GM21737 (cell line): Measurements from ENCODE around the gene PDE7B.

Experiments used
- ATAC-seq: cut with Tn5 transposase; IDR thresholded peaks from one replicate; pipeline ENCODE4 v1.9.1; 2021; ENCODE audit warnings: mild to moderate bottlenecking, moderate library complexity; ENCODE audit not compliant: unreplicated experiment

PDE7B gene

GRCh38 chr6:136020691-136021090 is 169.2 kb downstream of the PDE7B start:
- ATAC-seq, result no peak

DNA sequence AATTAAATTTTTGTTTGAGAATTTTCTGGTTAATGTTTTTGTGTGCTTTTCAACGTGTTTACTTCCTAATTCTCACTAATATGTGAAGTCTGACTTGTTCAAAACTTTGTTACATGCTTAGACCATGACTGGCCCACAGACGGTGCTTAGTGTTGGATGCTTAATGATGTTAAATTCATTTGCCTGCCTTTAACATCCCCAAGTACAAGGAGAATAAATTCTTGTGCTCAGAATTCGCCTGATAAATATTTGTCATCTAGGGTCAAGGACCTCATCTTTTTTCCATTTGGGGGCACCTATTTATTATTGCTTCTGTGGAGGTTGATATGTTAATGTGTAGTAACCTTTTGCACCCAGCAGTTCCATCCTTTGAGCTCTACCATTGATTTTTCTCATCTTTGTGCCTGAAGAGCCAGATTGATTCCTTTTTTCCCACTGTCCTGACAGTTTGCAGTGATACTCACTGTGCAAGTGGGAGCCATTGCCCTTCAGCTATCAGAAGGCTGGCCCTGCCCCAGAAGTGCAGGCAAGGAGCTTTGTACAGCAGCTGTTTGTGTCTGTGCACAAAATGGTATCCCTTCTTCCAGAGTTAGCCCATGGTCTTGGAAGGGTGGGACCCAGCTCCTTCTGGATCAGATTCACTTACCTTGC is 170.8 kb downstream of the PDE7B start:
- no peak for ATAC-seq

GRCh38 chr6:136024711-136025110 is 173.2 kb downstream of the PDE7B start:
- no peak for ATAC-seq

- ATAC-seq, result no peak
Measured at GRCh38 chr6:136025736-136026135, 174.2 kb downstream of the PDE7B start.

GRCh38 chr6:136030131-136030530 is 178.6 kb downstream of the PDE7B start:
- ATAC-seq, result no peak

DNA sequence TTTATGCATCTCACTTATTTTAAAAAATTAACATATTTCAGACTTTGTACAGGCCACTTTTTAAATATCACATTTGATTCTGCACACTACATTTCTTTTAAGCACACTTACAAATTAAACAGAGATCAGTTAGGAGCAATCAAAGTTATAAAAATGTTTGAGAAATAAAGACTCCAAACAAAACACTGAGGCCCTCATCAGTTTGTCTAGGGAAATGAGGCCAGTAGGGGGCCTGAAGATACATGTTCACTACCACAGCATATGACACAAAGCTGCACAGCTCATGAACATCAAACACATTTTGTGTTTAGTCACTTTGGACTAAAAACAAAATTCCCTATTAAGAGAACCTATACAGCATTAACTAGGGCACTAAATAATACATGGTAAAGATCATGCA is 180.5 kb downstream of the PDE7B start:
- ATAC-seq, result no peak

GRCh38 chr6:136033416-136033815 is 181.9 kb downstream of the PDE7B start:
- ATAC-seq, result no peak

- ATAC-seq, result no peak
Measured at GRCh38 chr6:136034422-136034821, 182.9 kb downstream of the PDE7B start.

GRCh38 chr6:136035378-136036070 is 184.0 kb downstream of the PDE7B start:
- no peak for ATAC-seq

GRCh38 chr6:136036071-136036380 is 184.5 kb downstream of the PDE7B start:
- ATAC-seq, result no peak

GRCh38 chr6:136036601-136037000 is 185.1 kb downstream of the PDE7B start:
- no peak for ATAC-seq

DNA sequence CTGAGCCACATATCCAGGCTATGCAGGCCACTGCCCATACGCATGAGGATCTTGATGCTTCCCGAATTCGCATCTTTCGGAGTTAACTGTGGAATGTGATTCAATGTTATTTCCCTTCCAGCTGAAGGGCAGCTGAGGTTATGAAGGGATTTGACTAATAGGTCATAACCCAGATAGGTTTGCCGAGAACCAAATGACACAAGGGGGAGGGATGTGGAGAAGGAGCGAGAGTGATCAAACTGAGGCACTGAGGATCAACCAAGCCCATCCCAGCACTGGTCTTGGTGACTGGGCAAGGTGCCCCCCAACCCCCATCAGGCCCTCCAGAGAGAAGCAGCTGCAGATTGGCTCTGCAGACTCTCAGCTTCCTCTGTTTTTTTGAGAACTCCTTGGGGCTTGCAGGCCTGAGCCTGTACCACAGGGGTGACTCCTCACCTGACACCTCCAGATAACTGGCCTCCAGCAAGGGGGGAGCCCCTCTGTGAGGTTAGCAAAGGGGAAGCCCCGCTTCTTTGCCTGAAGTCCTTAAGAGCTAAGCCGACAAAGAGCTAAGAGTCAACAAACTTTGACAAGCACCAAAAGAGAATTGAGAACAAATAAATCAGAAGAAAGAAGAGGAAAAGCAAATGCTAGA is 185.9 kb downstream of the PDE7B start:
- ATAC-seq, result no peak

DNA sequence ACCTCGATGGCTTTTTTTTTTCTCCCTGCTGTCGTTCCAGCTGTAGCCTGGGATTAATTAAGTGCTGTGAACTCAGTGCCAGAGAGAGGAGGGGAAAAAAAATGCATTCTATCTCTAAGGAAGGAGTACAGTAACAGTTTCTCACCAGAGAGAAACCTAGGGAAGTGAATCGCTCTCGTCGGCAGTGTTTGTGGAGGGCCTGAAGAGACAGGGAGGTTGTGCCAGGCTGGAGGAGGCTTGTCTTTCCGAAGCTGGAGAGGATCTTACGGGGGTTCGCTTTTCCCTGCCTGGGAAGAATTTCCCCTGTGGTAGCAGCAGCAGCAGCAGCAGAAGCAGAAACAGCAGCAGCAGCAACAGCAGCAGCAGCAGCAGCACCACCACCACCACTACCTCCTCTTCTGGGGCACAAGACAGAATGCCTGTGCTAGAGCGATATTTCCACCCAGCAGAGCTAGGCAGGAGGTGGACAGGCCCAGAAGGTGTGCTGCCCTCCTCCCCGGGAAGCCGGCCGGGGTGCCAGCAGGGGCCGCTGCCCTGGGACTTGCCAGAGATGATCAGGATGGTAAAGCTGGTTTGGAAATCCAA is 186.5 kb downstream of the PDE7B start:
- no peak for ATAC-seq

- no peak for ATAC-seq
Measured at GRCh38 chr6:136038531-136038930, 187.0 kb downstream of the PDE7B start.

DNA sequence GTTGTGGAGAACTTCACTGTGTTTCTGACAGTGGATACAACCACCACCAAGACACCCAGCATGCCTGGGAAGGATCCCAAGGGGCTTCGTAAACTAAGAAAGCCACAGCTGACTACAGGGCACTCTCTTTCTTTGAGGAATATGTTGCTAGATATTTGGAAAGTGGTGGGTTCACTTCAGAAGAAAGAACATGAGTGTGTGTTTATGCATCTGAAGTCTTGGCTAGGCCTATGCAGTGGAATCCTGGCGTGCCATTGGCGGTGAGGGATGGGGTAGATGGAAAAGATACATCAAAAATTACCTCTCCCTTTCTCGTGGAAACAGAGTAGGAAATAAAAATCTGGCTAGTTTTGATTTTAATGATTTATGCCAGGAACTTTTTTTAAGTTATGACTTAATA is 187.7 kb downstream of the PDE7B start:
- ATAC-seq, result no peak

GRCh38 chr6:136050475-136050874 is 199.0 kb downstream of the PDE7B start:
- no peak for ATAC-seq

DNA sequence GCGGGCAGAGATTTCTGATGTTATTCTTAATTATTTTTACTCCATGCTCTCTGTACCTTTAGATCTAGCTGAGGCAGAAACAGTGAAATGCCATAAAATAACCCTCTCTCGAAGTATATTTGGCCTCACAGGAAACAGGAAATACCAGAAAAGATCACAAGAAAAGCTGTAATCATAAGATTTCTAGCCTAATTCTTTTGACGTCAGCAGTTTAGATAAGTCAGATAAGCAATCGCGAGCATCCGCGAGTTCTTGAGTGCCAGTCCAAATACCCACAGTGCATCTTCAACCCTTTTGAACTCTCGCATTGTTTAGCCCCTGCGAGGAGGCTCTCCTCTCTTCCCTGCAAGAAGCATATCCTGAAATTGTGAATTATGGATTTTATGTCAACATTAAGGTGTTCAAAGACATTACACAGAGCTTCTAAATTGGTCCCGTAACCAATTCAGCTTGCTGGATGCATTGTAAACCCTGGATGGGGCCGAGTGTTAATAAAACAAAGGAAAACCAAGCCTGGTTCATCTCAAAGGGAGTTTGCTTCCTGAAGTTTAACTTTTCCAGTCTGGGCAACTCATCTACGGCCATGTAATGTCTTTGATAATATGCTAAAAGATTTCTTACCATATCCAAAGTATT is 199.8 kb downstream of the PDE7B start:
- no peak for ATAC-seq

DNA sequence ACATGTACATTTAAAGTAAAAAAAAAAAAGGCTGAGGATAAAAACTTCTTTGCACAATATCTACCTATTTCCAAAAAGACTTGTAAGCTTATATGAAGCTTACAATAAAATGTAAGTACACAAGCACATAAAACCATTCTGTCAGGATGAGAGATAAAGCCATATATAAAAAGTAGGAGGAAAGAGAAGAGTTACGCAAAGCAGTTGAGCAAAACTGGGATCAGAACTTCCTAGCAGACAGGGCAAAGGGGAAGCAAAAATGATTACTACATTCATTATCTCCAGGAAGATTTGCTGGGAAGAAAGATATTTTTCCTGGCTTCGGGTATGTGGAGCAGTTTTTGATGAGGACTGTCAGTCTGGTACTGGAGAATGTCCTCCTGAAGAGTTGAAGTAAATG is 200.5 kb downstream of the PDE7B start:
- ATAC-seq, result no peak

DNA sequence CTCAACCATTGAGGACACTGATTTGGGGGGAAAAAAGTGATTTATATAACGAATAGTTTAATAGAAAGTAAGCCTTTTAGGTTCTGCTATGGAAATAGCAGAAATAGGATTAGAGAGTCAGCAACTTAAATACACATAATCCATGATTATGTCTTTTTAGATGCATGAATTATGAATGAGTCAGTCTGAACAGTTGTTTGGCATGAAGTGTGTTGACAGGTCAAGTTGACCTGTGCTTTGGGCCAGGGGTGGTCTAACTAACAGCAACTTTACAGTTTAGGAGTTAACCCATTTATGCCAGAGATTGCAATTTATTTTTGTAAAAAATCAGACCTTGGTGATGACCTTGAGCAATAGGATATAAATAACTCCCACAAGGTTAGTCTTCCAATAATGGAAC is 207.4 kb downstream of the PDE7B start:
- no peak for ATAC-seq

GRCh38 chr6:136059308-136059707 is 207.8 kb downstream of the PDE7B start:
- no peak for ATAC-seq

DNA sequence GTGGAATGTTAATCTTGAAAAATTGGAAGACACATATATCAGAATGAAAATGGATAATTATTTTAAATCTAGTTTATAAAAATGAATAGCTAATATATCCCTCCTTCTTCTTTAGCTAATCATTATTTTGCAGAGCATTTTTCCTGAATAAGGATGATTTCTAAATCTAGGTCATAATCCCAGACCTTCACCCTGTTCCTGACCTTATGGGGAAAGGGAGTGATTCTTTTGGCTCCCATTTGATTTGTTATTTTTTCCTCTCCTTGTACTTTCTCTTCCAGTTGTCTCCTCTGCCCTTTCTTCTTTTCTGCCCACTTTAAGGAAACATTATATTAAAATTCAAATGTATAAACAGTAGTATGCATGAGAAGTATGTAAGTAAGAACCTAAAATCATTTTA is 208.6 kb downstream of the PDE7B start:
- ATAC-seq, result no peak

- no peak for ATAC-seq
Measured at GRCh38 chr6:136060759-136061158, 209.3 kb downstream of the PDE7B start.
